Mesothelial cell of epicardium (in vitro differentiated cells): Measurements from ENCODE around the gene PFDN5. TPM values are rescaled to one million over a fixed set of nuclear protein-coding genes. Genes with fewer than 3 reads are reported as not detected.
"Not testable (repeated sequence)": the region's sequence is repeated elsewhere in the genome, so short reads cannot be mapped to it uniquely, and the experiment has no call there.

Experiments
- DNase-seq, 2 experiments: peaks; one replicate each; pipeline ENCODE4 v3.0.0; 2021; ENCODE audit warnings: low spot score in 2 of 2; ENCODE audit not compliant: unreplicated experiment in 2 of 2
- H3K27ac Mint-ChIP-seq: 2 replicates; pipeline ENCODE4 v1.8.0; 2021; ENCODE audit warnings: mixed read lengths
- H3K27me3 Mint-ChIP-seq: 2 replicates; pipeline ENCODE4 v1.8.0; 2021; ENCODE audit warnings: low read depth, mixed read lengths
- H3K36me3 Mint-ChIP-seq: 2 replicates; pipeline ENCODE4 v1.8.0; 2021; ENCODE audit warnings: mixed read lengths
- H3K4me1 Mint-ChIP-seq: 2 replicates; pipeline ENCODE4 v1.8.0; 2021; ENCODE audit warnings: mixed read lengths
- H3K4me3 Mint-ChIP-seq: 2 replicates; pipeline ENCODE4 v1.8.0; 2021; ENCODE audit warnings: mild to moderate bottlenecking, moderate library complexity, mixed read lengths
- H3K9me3 Mint-ChIP-seq: 2 replicates; pipeline ENCODE4 v1.8.0; 2021; ENCODE audit warnings: mixed read lengths
- total RNA-seq: library from RNA; stranded (reverse); gene quantifications from 3 replicates; pipeline ENCODE4 v1.2.1, GENCODE V29; 2021
- TF ChIP-seq, protein P1 (sequence below): fragments of 200-600 bp; sonication (generic); IDR thresholded peaks from one replicate; pipeline ENCODE4 v1.5.0; 2021; ENCODE audit warnings: antibody characterized with exemption; ENCODE audit not compliant: unreplicated experiment

PFDN5 gene
- total RNA-seq, 1 donor from 2014 or later, result 339 TPM

DNA sequence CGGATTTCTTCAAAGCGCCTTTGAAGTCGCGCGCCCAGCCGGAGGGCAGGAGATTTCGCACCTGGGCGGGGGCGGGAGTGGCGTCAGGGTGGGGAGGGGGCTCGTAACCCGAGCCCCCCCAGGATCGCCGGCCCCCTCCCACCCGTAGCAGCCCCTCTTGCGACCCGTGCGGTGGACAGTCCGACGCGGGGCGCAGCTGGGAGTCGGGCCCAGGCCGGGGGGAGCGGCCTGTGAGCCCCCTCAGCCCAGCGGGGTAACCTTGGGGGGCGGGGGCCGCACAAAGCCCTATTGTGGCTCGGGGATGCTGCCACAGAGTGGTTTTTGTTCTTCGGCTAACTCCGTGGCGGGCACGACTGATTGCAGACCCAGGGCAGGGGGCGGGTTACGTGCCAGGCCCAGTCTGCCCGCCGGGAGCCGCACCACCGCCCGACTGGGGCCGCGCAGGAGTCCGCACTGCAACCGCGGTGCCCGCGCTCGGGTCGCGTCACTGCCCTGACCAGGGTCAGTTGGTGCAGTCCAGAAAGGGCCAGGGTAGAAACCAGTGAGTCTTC is 30.2 kb downstream of the PFDN5 start:
- Mint-ChIP-seq H3K36me3 (no peaks in the 10 kb centered on the region), H3K27ac (no peak overlapping the region), H3K4me1 (peaks cover 23% of the 10 kb centered on the region), H3K27me3 (peaks cover 28% of the 10 kb centered on the region), H3K9me3 (no peaks in the 10 kb centered on the region), H3K4me3 (peak overlapping the region; percentile 65)
- peak in 1 of 2 experiments; percentile 47 for DNase-seq
- TF ChIP-seq, protein P1, sequence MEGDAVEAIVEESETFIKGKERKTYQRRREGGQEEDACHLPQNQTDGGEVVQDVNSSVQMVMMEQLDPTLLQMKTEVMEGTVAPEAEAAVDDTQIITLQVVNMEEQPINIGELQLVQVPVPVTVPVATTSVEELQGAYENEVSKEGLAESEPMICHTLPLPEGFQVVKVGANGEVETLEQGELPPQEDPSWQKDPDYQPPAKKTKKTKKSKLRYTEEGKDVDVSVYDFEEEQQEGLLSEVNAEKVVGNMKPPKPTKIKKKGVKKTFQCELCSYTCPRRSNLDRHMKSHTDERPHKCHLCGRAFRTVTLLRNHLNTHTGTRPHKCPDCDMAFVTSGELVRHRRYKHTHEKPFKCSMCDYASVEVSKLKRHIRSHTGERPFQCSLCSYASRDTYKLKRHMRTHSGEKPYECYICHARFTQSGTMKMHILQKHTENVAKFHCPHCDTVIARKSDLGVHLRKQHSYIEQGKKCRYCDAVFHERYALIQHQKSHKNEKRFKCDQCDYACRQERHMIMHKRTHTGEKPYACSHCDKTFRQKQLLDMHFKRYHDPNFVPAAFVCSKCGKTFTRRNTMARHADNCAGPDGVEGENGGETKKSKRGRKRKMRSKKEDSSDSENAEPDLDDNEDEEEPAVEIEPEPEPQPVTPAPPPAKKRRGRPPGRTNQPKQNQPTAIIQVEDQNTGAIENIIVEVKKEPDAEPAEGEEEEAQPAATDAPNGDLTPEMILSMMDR, result no peak

DNA sequence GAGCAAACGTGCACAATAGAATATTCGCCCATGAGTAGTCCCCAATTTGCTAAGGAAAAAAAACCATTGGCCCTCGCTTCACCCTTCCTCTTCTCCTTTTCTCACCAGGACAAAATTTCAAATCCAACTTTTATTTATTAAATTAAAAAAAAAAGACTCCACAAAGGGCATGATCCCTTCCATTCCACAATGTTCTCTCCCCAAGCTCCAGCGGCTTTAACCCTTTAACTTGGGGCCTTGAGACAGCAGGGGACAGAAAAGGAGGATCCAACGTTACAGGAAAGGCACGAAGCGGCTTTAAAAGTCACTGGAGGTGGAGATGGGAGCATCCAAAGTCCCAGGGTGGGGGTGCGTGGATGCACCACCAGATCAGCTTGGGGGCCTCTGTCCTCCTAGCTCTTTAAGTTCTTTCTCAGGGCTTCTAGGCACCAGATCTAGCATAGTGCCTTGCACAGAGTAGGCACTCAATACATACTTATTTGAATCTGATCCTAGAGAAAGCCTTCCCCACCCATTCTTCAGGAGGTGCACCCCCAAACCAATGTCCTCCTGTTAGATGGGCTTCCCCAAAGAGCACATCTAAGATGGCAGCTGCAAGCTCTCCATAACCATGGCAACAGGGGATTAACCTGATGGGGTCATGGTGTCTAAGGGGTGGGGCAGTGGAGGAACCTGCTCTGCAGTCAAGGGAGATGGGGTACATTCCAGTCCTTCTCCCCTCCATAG is 31.3 kb downstream of the PFDN5 start:
- no peak for DNase-seq
- no peaks in the 10 kb centered on the region for H3K36me3 Mint-ChIP-seq
- peaks cover 28% of the 10 kb centered on the region for H3K27me3 Mint-ChIP-seq
- peak overlapping the region; percentile 65 for H3K4me3 Mint-ChIP-seq
- H3K27ac Mint-ChIP-seq, result no peak overlapping the region
- no peaks in the 10 kb centered on the region for H3K9me3 Mint-ChIP-seq
- H3K4me1 Mint-ChIP-seq, result peaks cover 17% of the 10 kb centered on the region
- TF ChIP-seq, protein P1, result no peak

DNA sequence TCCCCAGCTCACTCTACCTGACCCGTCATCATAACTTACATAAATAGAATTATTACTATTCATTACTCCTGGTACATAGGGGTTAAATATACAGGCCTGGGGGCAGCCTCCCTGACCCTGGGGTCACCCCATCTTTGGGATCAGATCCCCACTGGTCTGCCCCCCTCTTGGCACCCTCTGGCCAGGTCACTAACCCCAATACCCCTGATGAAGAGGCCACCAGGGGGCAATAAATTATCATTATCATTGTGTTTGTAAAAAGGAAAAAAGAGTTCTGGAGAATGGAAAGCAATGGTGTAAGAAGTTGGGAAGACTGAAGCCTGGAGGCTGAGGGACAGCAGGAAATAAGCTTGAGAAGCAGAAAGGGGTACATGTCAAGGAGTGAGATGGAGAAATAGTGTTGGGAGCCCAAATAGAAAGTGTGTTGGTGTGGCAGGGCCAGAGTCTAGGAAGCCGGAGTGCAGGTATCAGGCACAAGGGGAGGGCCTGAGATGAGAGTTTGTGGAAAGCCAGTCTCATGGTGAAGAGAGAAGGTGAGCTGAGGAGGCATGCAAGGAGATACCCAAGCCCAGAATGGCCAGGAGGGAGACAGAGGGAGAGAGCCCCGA is 32.2 kb downstream of the PFDN5 start:
- H3K4me3 Mint-ChIP-seq, result peak overlapping the region; percentile 7

DNA sequence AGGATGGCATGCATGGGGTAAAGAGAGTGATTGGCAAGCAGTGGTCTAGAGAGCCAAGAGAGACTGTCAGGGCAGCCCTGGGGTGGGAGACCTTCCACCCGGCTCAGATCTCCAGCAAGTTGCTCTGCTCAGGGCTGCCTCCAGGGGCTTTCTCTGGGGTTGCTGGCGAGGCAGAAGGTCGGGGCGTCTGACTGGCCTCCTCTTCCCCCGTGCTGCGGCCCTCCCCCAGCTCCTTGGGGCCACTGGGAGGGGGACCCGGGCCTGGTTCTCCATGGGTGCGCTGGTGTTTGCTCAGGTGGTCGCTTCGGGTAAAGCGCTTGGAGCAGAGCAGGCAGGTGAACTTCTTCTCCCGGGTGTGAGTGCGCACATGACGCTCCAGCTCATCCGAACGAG is 32.7 kb downstream of the PFDN5 start:
- Mint-ChIP-seq H3K9me3 (no peaks in the 10 kb centered on the region), H3K36me3 (no peaks in the 10 kb centered on the region), H3K27me3 (peaks cover 34% of the 10 kb centered on the region), H3K4me1 (peaks cover 14% of the 10 kb centered on the region), H3K4me3 (no peak overlapping the region), H3K27ac (no peak overlapping the region)
- DNase-seq, result no peak
- TF ChIP-seq, protein P1, result no peak

More for the DNA sequence above, 32.2 kb downstream of the PFDN5 start:
- Mint-ChIP-seq H3K4me1 (peaks cover 14% of the 10 kb centered on the region), H3K27ac (no peak overlapping the region), H3K9me3 (no peaks in the 10 kb centered on the region), H3K27me3 (peaks cover 34% of the 10 kb centered on the region), H3K36me3 (no peaks in the 10 kb centered on the region)
- TF ChIP-seq, protein P1, result peak; percentile 21
- no peak for DNase-seq

DNA sequence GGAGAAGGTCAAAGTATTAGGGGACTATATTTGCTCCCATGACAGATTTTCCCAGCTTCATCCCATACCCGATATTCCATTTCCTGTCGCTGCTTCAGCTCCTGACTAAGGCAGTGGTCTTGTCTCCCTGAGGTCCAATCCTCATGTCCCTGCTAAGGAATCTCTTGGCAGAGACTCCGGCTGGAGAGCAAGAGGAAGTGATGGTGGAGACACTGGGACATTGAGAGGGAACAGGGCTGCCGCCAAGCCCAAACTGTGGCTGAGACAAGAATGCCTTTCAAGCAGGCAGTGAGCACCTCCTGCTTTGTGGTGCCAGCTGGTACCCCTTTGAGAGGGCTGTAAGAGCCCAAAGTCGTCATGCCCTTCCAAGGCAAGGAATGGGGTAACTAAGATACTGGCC is 35.3 kb downstream of the PFDN5 start:
- Mint-ChIP-seq H3K4me3 (no peak overlapping the region), H3K27me3 (peaks cover 43% of the 10 kb centered on the region), H3K4me1 (peaks cover 3% of the 10 kb centered on the region), H3K27ac (no peak overlapping the region), H3K36me3 (no peaks in the 10 kb centered on the region), H3K9me3 (no peaks in the 10 kb centered on the region)
- DNase-seq, result no peak
- TF ChIP-seq, protein P1, result no peak

DNA sequence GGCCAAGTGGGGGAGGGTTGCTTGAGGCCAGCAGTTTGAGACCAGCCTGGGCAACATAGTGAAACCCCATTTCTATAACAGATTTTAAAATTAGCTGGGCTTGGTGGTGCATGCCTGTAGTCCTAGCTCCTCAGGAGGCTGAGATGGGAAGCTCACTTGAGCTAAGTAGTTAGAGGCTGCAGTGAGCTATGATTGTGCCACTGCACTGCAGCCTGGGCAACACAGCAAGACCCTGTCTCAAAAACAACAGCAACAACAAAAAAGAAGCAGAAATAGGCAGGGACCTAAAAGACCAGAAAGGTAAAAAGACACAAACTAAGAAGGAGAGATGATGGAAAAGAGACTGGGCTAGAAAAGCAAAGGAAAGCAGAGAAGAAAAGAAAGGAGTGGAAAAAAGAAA is 37.0 kb downstream of the PFDN5 start:
- H3K27ac Mint-ChIP-seq, H3K36me3 Mint-ChIP-seq, H3K4me1 Mint-ChIP-seq, DNase-seq, H3K4me3 Mint-ChIP-seq, H3K9me3 Mint-ChIP-seq: not testable (repeated sequence)
- H3K27me3 Mint-ChIP-seq, result peaks cover 38% of the 10 kb centered on the region
